ENCODE data around the gene ANKRD44.

DNA sequence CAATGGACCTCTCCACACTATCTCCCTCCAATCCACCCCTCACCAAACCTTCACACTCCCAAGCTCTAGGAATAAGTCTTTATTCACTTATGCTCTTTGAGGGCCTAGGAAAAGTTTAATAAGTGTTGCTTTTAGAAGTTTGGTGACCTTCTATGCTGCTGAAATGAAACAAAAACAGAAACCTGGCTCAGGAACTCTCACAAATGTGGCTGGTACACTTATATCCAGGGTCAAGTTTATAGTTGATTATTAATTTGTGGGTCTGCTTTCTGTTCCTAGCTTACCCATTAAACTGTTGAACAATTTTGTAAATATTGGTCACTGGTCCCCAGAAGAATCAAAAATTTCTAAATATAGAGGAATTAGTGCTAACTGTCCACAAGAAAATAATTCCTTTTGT, 14.2 kb upstream of the ANKRD44 start:
- TF ChIP-seq CTCF (conservative IDR thresholded peaks at IDR 0.05; ENCODE audit: low read length) (no peak), EZH2phosphoT487 (IDR thresholded peaks at IDR 0.05; ENCODE audit: borderline replicate concordance) (no peak)
